GM21825 (cell line): ENCODE measurements around the gene MRPL9.
"Not testable (repeated sequence)": the region's sequence is repeated elsewhere in the genome, so short reads cannot be mapped to it uniquely, and the experiment has no call there.

Experiments
- ATAC-seq: cut with Tn5 transposase; IDR thresholded peaks from one replicate; pipeline ENCODE4 v1.9.1; 2021; ENCODE audit warnings: mild to moderate bottlenecking, moderate library complexity; ENCODE audit not compliant: unreplicated experiment

The MRPL9 gene

DNA sequence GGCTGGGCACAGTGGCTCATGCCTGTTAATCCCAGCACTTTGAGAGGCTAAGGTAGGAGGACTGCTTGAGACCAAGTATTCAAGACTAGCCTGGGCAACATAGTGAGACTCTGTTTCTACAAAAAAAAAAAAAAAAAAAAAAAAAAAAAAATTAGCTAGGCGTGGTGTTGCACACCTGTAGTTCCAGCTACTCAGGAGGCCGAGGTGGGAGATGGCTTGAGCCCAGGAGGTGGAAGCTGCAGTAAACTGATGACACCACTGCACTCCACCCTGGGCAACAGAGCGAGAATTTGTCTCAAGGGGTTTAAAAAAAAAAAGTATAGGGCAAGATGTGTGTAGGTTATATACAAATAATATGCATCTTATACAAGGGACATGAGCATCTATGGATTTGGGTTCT is 24.4 kb upstream of the MRPL9 start:
- ATAC-seq: no peak

GRCh38 chr1:151783796-151784195 is 20.5 kb upstream of the MRPL9 start:
- no peak for ATAC-seq

DNA sequence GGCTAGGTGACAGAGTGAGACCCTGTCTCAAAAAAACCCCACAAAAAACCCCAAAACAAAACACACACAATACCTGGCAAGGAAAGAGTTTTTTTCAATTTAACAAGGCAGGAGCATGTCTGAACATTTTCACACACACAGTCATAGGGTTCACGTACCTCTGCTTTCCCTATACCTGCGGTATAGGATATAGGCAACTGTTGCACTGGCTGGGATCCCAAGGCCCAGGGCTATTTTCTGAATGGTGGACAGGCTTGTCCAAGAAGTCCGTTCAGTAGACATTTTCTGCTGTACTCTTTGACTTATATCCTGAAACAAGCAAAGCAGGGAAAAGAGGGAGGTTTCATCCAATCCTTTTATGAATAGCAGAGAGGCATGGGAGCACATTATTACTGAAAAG is 19.4 kb upstream of the MRPL9 start:
- ATAC-seq: no peak

- ATAC-seq: not testable (repeated sequence)
Measured at GRCh38 chr1:151782026-151782425, 18.7 kb upstream of the MRPL9 start.

DNA sequence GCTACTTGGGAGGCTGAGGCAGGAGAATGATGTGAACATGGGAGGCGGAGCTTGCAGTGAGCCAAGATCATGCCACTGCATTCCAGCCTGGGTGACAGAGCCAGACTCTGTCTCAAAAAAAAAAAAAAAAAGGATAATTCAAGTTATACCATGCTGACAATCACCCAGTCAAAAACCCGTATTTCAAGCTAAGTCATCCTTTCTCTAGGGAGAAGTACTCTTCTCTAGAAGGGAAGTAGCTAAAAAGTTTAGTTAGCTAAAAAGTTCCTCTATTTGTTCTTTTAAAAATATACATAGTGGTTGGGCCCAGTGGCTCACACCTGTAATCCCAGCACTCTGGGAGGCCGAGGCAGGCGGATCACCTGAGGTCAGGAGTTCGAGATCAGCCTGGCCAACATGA is 17.4 kb upstream of the MRPL9 start:
- not testable (repeated sequence) for ATAC-seq

- ATAC-seq: no peak
Measured at GRCh38 chr1:151779852-151780251, 16.6 kb upstream of the MRPL9 start.

DNA sequence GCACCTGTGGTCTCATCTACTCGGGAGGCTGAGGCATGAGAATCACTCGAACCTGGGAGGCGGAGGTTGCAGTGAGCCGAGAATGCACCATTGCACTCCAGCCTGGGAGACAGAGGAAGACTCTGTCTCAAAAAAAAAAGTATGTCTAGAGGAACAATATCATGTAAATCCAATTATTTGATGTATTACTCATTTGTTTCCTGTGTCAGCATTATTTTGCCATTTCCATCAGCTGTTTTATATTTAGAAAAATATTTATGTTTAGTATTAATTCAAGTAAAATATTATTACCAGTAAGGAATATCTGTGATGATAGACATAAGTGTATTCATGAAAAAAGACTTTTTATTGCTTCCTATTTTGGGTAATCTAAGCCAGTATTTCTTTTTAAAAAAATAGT is 14.0 kb upstream of the MRPL9 start:
- ATAC-seq: no peak

GRCh38 chr1:151776665-151777062 is 13.4 kb upstream of the MRPL9 start:
- no peak for ATAC-seq

DNA sequence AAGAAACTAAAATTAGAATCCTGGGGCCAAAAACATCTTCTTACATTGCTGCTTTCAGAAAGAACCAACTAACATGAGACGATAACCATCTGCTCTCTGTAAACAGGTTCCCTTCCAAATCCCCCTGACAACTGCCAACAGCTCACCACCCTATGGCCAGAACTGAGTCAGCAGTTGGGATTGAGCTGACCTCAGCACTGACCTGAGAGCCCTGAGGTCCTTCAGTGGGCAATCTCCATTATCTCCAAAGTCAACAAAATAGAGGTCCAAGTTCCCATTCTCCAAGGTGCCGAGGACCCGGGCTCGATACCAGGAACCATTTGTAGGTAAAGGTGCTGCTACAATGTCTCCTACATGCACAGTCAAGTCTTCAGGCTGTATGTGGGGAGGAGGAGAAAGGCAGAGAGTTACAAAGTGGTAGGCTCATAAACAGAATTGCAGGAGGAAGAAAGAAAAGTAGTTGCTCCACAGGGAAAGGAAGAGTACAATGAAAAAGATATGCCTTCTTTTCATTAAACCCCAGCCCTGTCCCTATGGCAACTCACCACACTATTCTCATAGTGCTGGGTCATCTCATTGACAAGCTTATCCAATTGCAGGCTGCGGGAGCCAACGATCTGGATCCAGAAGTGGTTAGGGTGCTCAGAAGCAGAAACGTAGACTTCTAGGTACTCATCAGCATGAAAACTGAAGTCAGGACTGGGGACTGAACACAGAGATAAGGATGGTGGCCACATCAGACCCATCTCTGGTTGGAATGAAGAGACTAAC is 12.8 kb upstream of the MRPL9 start:
- ATAC-seq: no peak

DNA sequence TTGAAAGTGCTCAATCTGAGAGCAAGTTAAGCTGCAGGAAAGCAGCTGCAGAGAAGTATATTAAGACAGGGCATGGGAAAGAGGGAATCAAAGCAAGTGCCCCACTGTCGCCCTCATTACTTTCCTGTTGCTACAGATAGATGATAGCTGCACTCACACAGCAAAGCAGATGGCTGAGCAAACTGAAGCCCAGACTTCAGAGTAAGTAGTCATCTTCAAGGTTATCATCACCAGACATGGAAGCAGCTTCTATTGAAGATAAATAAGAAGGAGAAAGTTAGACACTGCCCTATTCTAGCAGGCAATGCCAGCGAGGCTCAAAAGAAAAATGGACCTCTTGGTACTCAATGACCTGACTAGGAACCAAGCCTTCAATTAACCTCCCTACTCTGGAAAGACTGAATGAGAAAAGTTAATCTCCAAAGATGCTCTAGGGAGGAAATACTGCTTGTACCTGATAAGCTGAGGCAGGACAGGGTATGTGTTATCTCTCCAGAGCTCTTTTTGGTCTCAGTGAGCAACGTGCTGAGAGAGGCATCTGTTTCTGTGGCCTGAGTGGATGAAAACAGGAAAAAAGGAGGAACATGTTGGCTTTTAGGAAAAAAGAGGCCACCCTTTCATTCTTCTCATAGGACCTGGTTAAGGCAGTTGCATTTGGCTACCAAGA is 11.1 kb upstream of the MRPL9 start:
- no peak for ATAC-seq

- no peak for ATAC-seq
Measured at GRCh38 chr1:151773702-151774101, 10.4 kb upstream of the MRPL9 start.

DNA sequence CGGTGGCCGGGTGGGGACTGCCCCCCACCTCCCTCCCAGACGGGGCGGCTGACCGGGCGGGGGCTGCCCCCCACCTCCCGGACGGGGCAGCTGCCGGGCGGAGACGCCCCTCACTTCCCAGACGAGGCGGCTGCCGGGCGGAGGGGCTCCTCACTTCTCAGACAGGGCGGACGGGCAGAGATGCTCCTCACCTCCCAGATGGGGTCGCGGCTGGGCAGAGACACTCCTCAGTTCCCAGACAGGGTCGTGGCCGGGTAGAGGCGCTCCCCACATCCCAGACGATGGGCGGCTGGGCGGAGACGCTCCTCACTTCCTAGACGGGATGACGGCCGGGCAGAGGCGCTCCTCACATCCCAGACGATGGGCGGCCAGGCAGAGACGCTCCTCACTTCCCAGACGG is 6.0 kb upstream of the MRPL9 start:
- not testable (repeated sequence) for ATAC-seq

DNA sequence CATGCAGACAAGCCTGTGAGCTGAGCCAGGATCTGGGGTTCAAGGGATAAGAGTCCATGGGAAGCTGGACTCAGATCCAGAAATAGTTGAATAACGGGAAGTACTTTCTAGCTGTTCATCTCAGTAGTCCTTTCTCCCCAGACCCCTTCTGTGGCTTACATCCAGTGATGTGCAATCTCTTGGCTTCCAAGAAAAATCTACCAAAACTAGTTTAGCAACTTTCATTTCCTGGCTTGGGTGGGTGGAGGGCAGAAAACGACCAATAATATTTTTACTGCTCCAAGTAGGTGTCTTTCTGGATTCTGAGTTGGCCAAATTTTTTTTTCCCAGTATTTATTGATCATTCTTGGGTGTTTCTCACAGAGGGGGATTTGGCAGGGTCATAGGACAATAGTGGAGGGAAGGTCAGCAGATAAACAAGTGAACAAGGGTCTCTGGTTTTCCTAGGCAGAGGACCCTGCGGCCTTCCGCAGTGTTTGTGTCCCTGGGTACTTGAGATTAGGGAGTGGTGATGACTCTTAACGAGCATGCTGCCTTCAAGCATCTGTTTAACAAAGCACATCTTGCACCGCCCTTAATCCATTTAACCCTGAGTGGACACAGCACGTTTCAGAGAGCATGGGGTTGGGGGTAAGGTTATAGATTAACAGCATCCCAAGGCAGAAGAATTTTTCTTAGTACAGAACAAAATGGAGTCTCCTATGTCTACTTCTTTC is 5.2 kb upstream of the MRPL9 start:
- not testable (repeated sequence) for ATAC-seq

- no peak for ATAC-seq
Measured at GRCh38 chr1:151763990-151764389, 694 bp upstream of the MRPL9 start.

- ATAC-seq: no peak
Measured at GRCh38 chr1:151760597-151761385, 2.5 kb downstream of the MRPL9 start.

DNA sequence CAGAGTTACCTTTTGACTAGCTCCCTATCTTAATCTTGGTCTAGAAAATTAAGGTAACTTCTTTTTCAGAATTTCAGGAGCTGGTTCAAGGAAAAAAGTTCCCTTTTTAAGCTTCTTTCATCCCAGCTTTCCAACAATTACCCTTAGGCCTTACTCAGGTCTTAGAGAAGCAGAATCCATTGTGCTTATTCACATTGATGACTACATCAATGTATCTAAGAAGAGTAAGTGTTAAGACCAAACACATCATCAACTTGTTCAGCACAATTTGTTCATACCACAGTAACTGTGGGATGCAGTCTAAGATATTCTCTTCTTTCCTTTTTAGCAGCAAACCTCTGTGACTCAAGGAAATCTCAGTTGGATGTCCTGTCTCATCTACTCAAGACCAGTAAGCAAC is 4.1 kb downstream of the MRPL9 start:
- no peak for ATAC-seq

DNA sequence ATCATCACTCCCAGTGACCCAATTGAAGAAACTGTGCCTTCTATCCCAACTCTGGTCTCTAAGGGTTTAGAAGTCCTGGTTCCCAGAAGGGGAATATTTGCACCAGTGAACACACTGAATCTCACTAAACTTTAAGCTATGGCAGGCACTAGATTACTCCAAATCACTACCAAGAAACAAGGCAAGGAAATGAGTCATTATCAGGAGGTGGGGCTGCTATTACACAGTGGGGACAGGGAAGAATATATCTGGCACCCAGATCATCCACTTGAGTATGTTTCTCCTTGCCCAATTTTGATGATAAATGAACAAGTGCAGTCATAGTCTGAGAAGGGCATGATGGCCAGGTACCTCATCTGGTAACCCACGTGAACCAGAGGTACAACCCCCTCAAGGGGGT is 7.0 kb downstream of the MRPL9 start:
- ATAC-seq: no peak

DNA sequence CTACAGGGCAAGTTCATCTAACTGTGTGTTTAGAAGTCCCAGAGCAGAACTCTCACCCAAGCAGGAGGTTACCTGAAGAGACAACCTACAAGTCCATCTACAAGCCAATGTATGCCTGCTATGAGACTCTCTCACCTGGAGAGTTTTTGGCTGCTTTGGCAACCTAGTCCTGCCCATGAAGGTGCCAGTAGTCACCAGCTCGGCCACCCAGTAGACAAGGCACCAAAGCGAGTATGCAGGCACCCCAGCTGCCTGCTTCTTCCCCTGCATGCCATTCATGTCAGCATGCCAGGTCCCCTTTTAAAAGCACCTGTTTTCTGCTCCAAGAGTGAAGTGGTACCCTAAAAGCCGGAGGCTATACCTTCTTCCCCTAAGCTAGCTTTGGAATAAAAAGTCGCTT is 21.8 kb downstream of the MRPL9 start:
- no peak for ATAC-seq

GRCh38 chr1:151739590-151740355 is 23.5 kb downstream of the MRPL9 start:
- ATAC-seq: no peak

- no peak for ATAC-seq
Measured at GRCh38 chr1:151737479-151737878, 25.8 kb downstream of the MRPL9 start.
